DMS114 treated with DMSO at 0.1 percent for 48 hours (cell line): ENCODE measurements around the gene PARK7.
A peak's percentile ranks its signal among the peaks of the same experiment; 100 is the strongest.
"Not testable (repeated sequence)": the region's sequence is repeated elsewhere in the genome, so short reads cannot be mapped to it uniquely, and the experiment has no call there.

ENCODE experiments used
- DNase-seq: peaks from one replicate; lab custom pipeline; 2025; ENCODE audit not compliant: unreplicated experiment; lab: John Stamatoyannopoulos, UW

PARK7 gene

DNA sequence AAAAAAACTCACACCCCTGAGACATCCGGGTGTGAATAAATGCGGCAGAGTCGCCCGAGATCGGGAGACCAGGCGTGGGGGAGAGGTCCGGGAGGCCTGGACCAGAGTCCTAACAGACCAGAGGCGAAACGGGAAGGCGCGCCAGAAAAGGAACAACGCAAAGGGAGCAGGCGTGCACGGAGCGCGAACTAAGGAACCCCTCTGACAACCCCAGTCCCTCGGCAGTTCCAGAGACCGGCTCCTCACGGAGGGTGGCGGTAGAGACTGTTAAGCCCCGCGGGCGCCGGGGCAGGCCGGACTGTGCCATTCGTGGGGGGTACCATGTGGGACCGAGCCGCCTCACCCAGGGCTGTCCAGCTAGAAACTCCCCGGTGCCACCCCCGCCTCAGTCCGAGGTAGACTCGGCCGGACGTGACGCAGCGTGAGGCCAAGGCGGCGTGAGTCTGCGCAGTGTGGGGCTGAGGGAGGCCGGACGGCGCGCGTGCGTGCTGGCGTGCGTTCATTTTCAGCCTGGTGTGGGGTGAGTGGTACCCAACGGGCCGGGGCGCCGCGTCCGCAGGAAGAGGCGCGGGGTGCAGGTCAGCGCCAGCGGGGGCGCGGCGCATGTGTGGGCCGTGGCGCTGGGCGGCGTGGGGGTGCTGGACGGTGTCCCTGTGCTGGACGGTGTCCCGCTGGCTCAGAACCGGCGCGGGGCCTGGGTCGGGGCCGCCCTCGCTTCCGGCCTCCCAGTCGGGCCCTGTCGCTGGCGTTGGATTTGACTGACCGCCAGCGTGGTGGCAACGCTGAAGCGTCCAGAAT is at the start of gene PARK7:
Gene PARK7 (plus strand): TSS at position 496 of the 798 bp plus-strand sequence. CDS start 1,075 bp downstream, outside the sequence.
- DNase-seq = peak; percentile 97

DNA sequence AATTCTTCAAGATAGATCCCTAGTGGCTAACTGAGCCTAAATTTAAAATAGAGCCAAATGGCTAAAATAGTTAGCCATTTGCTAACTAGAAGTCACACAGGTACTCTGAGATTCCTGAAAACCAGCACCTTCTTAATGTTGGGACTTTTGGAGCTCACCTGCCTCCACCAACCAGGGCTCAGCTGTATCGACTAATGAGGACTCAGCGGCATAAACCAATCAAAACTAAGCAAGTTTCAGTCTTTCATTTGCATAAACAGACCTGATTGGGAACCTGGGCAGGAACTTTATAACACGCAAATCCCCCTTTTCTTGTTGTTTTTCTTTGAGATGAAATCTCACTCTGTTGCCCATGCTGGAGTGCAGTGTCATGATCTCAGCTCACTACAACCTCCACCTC is 49.4 kb upstream of the PARK7 start:
- DNase-seq = no peak

- DNase-seq = no peak
These were observed 48.6 kb upstream of the PARK7 start for GRCh38 chr1:7912743-7913557.

- no peak for DNase-seq
These were observed 45.5 kb upstream of the PARK7 start for GRCh38 chr1:7915826-7916500.

DNA sequence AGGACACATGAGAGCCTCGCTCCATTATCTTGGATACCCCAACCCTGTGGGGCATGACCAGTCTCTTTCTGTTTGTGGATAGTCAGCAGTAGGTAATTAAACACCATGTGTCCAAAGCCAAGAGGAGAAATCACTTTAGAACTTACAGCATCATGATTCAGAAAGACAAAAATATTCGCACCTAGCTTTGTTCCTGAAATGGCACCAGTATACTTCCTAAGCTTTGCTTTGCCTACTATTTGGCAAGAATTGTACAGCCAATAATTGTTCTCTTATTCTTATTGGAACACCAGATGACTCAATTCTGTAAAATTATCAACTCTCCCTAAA is 45.0 kb upstream of the PARK7 start:
- DNase-seq = no peak

- not testable (repeated sequence) for DNase-seq
These were observed 43.5 kb upstream of the PARK7 start for GRCh38 chr1:7917971-7918370.

DNA sequence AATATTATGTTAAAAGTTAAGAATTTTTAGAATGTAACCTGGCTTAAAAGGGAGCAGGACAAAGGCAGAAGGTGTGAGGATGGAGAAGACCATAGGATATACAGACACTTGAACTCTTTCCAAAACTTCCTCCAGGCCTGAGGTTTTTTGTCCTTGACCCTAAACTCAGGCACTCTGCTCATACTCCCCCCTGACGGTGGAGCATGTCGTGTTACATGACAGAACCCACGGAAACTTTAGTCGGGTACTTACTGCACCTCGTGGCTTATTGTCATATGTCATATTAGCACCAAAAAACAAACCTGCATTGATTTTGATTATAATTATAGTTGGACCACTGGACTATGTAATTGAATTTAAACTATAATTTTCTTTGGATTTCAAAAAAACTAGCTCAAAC is 41.6 kb upstream of the PARK7 start:
- no peak for DNase-seq

- no peak for DNase-seq
These were observed 39.7 kb upstream of the PARK7 start for GRCh38 chr1:7921796-7922195.

DNA sequence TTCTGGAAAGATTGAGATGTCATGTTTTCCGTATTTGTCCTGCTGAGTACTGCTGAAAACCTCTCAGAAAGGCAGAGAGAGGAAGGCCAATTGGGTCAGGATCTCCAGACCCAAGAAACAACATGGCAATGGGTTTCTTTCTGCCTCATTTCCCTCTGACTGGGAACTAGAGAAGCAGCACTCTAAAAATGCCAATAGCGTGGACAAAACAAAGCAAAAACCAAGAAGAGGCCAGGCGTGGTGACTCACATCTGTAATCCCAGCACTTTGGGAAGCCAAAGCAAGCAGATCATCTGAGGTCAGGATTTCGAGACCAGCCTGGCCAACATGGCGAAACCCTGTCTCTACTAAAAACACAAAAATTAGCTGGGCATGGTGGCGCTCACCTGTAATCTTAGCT is 39.2 kb upstream of the PARK7 start:
- no peak for DNase-seq

- not testable (repeated sequence) for DNase-seq
These were observed 34.5 kb upstream of the PARK7 start for GRCh38 chr1:7927061-7927460.

DNA sequence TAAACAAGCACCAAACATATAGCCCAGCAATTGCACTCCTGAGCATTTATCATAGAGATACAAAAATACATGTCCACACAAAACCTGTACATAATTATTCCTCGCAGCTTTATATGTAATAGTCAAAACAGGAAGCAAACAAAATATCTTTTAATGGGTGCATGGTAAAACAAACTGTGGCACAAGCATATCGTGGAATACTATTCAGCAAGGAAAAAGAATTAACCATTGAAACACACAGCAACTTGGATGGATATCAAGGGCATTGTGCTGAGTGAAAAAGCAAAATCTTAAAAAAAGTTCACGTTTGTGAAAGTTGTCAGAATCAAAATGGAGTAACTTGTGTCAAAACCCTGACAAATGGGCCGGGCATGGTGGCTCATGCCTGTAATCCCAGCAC is 33.3 kb upstream of the PARK7 start:
- no peak for DNase-seq

DNA sequence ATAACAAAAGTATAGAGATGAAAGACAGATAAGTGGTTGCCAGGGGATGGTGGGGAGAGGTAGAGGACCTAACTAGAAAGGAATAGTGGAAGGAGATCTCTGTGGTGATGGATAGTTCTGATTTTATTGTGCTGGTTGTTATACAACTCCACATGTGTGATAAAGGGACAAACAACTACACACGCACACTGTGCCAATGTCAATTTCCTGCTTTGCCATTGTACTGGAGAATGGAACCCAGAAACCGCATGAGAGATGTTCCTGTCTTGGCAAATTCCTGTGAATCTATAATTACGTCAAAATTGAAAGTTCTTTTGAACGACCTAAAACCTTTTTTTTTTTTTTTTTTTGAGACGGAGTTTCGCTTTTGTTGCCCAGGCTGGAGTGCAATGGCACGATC is 31.9 kb upstream of the PARK7 start:
- no peak for DNase-seq

- DNase-seq = no peak
These were observed 30.7 kb upstream of the PARK7 start for GRCh38 chr1:7930645-7931445.

- DNase-seq = no peak
These were observed 30.1 kb upstream of the PARK7 start for GRCh38 chr1:7931446-7931812.

DNA sequence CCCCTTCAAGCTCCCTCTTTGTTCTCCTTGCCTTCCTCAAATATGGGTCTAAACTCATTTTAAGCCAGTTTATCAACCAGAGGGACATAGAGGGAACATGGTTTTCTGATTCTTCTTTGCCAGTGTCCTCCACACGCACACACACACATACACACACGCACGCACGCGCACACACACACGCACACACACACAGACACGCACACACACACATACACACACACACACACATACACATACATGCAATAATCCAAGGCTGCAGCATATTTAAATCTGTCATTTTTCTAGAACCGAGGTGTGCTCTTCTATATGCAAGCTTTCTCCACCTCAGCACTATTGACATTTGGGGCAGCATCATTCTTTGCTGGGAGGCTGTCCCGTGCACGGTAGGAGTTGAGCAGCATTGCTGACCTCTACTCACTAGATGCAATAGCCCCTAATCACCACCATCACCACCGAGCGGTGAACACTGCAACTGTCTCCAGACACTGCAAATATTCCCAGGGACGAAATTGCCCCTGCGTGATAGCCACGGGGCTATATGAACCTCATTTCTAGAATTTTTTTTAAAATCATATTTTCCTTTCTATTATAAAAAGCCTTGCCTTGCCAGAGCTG is 28.9 kb upstream of the PARK7 start:
- no peak for DNase-seq

DNA sequence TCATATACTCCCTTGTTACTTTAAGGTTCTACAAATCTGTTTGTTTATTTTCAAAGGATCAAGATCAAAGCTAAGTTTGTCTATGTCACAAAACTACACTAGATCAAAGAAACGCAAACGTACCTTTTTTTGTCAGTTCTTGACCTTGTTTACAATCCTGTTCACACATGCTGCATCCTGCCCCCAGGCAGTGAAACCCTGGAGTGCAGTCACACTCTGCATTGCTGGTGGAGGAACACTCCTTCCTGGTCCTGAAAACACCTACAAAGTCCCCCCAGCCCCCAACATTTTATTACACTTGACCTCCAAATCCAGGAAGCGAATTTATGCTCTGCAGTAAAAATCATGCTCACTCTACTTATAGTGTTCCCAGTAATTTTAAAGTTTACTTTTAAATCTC is 23.4 kb upstream of the PARK7 start:
- no peak for DNase-seq

DNA sequence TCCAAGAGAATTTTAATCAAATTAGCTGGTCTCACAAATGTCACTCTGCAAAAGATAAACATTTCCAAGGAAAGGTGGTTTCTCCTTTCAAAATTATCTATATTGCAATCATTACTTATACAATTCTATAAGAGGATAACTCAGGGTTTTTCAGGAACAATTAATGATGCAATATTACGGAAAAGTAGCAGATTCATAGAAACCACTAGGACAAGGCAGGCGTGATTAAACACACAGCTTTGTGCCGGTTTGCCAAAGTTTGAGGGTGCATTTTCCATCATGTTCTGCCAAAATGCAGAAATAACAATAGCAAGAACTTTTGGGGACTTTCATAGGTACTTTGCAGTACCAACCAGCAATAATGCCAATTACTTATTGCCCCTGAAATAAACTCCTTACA is 21.5 kb upstream of the PARK7 start:
- DNase-seq = no peak

- DNase-seq = no peak
These were observed 20.6 kb upstream of the PARK7 start, which contains the start of gene TNFRSF9 for GRCh38 chr1:7940745-7941436. TNFRSF9 (minus strand) TSS chr1:7940839; CDS start chr1:7939994, 845 bp downstream.

DNA sequence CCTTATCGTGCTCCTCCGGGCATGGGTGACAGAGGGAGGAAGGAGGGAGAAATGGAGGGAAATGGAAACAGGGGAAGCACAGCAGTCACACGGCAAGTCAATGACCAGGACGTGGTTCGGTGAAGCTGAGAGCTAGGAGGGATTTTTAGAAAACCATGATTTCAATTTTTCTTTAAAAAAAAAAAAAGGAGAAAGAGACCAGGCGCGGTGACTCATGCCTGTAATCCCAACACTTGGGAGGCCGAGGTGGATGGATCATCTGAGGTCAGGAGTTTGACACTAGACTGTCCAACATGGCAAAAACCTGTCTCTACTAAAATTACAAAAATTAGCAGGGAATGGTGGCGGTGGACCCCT is 20.1 kb upstream of the PARK7 start:
- no peak for DNase-seq
